H9 (cell line): ENCODE measurements around the gene CROCC. TPM values are rescaled to one million over a fixed set of nuclear protein-coding genes. Genes with fewer than 3 reads are reported as not detected.

ENCODE experiments used
- DNase-seq: peaks from one replicate; pipeline ENCODE4 v3.0.0-alpha.2; 2017
- H2AFZ ChIP-seq: one replicate; pipeline ENCODE4 v1.6.1; 2013; ENCODE audit warnings: mild to moderate bottlenecking, low read length, control low read depth, moderate library complexity
- H2AK5ac ChIP-seq: 2 replicates; pipeline ENCODE4 v1.6.1; 2013; ENCODE audit warnings: low read length, control low read depth, mixed read lengths; ENCODE audit not compliant: insufficient read length
- H2BK120ac ChIP-seq: one replicate; pipeline ENCODE4 v1.6.1; 2013; ENCODE audit warnings: low read depth, mild to moderate bottlenecking, low read length, control low read depth, inconsistent platforms; ENCODE audit not compliant: poor library complexity, severe bottlenecking
- H2BK12ac ChIP-seq: 2 replicates; pipeline ENCODE4 v1.6.1; 2013; ENCODE audit warnings: low read length, control low read depth, mixed read lengths, low read depth; ENCODE audit not compliant: insufficient read length
- H2BK15ac ChIP-seq: 2 replicates; pipeline ENCODE4 v1.6.1; 2013; ENCODE audit warnings: low read depth, low read length, control low read depth
- H2BK20ac ChIP-seq: one replicate; pipeline ENCODE4 v1.6.1; 2013; ENCODE audit warnings: low read depth, mild to moderate bottlenecking, low read length, control low read depth, inconsistent platforms; ENCODE audit not compliant: poor library complexity, severe bottlenecking
- H2BK5ac ChIP-seq: 2 replicates; pipeline ENCODE4 v1.6.1; 2013; ENCODE audit warnings: low read length, control low read depth, mixed read lengths; ENCODE audit not compliant: insufficient read length
- H3K14ac ChIP-seq: 2 replicates; pipeline ENCODE4 v1.6.1; 2013; ENCODE audit warnings: low read length, control low read depth; ENCODE audit not compliant: insufficient read depth
- H3K18ac ChIP-seq: 2 replicates; pipeline ENCODE4 v1.6.1; 2013; ENCODE audit warnings: low read depth, mild to moderate bottlenecking, mixed read lengths, low read length, control low read depth; ENCODE audit not compliant: insufficient read length
- H3K23ac ChIP-seq: 2 replicates; pipeline ENCODE4 v1.6.1; 2013; ENCODE audit warnings: low read length, control low read depth, mixed read lengths, low read depth; ENCODE audit not compliant: insufficient read length
- H3K23me2 ChIP-seq: 2 replicates; pipeline ENCODE4 v1.6.1; 2013; ENCODE audit warnings: low read depth, mild to moderate bottlenecking, mixed read lengths, low read length, control low read depth; ENCODE audit not compliant: insufficient read length, poor library complexity, severe bottlenecking
- H3K27ac ChIP-seq: 2 replicates; pipeline ENCODE4 v1.5.1; 2013; ENCODE audit warnings: low read length, control low read depth, mixed read lengths, low read depth; ENCODE audit not compliant: insufficient read length
- H3K27me3 ChIP-seq: 2 replicates; pipeline ENCODE4 v1.6.1; 2013; ENCODE audit warnings: low read length, control low read depth, inconsistent platforms; ENCODE audit not compliant: insufficient read depth
- H3K4ac ChIP-seq: 2 replicates; pipeline ENCODE4 v1.6.1; 2013; ENCODE audit warnings: low read depth, mild to moderate bottlenecking, control low read depth, inconsistent platforms, low read length, moderate library complexity
- H3K4me1 ChIP-seq: 2 replicates; pipeline ENCODE4 v1.6.1; 2013; ENCODE audit warnings: low read length, control low read depth, inconsistent platforms; ENCODE audit not compliant: insufficient read depth
- H3K4me2 ChIP-seq: 2 replicates; pipeline ENCODE4 v1.6.1; 2013; ENCODE audit warnings: low read length, control low read depth, mixed read lengths; ENCODE audit not compliant: insufficient read length, insufficient read depth
- H3K56ac ChIP-seq: 2 replicates; pipeline ENCODE4 v1.6.1; 2013; ENCODE audit warnings: low read depth, mild to moderate bottlenecking, mixed read lengths, low read length, control low read depth; ENCODE audit not compliant: insufficient read length
- H3K79me1 ChIP-seq: 2 replicates; pipeline ENCODE4 v1.6.1; 2013; ENCODE audit warnings: low read depth, mild to moderate bottlenecking, moderate library complexity, low read length, control low read depth, inconsistent platforms; ENCODE audit not compliant: insufficient read depth, poor library complexity, severe bottlenecking
- H3K79me2 ChIP-seq: 2 replicates; pipeline ENCODE4 v1.6.1; 2013; ENCODE audit warnings: low read length, control low read depth, inconsistent platforms; ENCODE audit not compliant: insufficient read depth
- H3K9ac ChIP-seq: 2 replicates; pipeline ENCODE4 v1.6.1; 2013; ENCODE audit warnings: low read length, control low read depth, mixed read lengths; ENCODE audit not compliant: insufficient read length; ENCODE audit errors: extremely low read depth
- H3K9me3 ChIP-seq: one replicate; pipeline ENCODE4 v1.6.1; 2013; ENCODE audit warnings: low read depth, low read length, inconsistent platforms; ENCODE audit not compliant: control insufficient read depth
- H3T11ph ChIP-seq: one replicate; pipeline ENCODE4 v1.6.1; 2013; ENCODE audit warnings: mild to moderate bottlenecking, low read length, control low read depth, inconsistent platforms
- H4K20me1 ChIP-seq: one replicate; pipeline ENCODE4 v1.6.1; 2013; ENCODE audit not compliant: control insufficient read depth, insufficient read length, insufficient read depth
- H4K5ac ChIP-seq: 2 replicates; pipeline ENCODE4 v1.6.1; 2013; ENCODE audit warnings: low read depth, mild to moderate bottlenecking, mixed read lengths, low read length, control low read depth; ENCODE audit not compliant: insufficient read length
- H4K8ac ChIP-seq: replicated peaks from 2 replicates; pipeline ENCODE4 v1.6.1; 2013; ENCODE audit warnings: low read length, control low read depth, mixed read lengths, low read depth; ENCODE audit not compliant: insufficient read length
- H4K91ac ChIP-seq: 2 replicates; pipeline ENCODE4 v1.6.1; 2013; ENCODE audit warnings: low read depth, mild to moderate bottlenecking, moderate library complexity, mixed read lengths, low read length, control low read depth; ENCODE audit not compliant: insufficient read length
- H3K27ac Mint-ChIP-seq, 3 experiments: 2 replicates in 2 of 3; 3 replicates in 1 of 3; pipeline ENCODE4 v1.8.0; 2020 to 2021; ENCODE audit warnings: mixed read lengths in 3 of 3, mild to moderate bottlenecking in 1 of 3, moderate library complexity in 1 of 3
- H3K27me3 Mint-ChIP-seq: 2 replicates; pipeline ENCODE4 v1.8.0; 2021; ENCODE audit warnings: low read depth, mild to moderate bottlenecking, moderate library complexity, mixed read lengths
- H3K36me3 Mint-ChIP-seq, 3 experiments: 2 replicates in 2 of 3; 3 replicates in 1 of 3; pipeline ENCODE4 v1.8.0; 2020 to 2021; ENCODE audit warnings: low read depth in 3 of 3, mixed read lengths in 3 of 3; ENCODE audit not compliant: insufficient read depth in 1 of 3
- H3K4me1 Mint-ChIP-seq, 2 experiments: 2 replicates each; pipeline ENCODE4 v1.8.0; 2020; ENCODE audit warnings: mixed read lengths in 2 of 2
- H3K4me3 Mint-ChIP-seq, 2 experiments: 2 replicates in 1 of 2; 3 replicates in 1 of 2; pipeline ENCODE4 v1.8.0; 2020 to 2021; ENCODE audit warnings: mild to moderate bottlenecking in 2 of 2, mixed read lengths in 2 of 2, moderate library complexity in 1 of 2
- H3K9me3 Mint-ChIP-seq, 2 experiments: 2 replicates in 1 of 2; 3 replicates in 1 of 2; pipeline ENCODE4 v1.8.0; 2020; ENCODE audit warnings: mild to moderate bottlenecking in 2 of 2, mixed read lengths in 2 of 2, moderate library complexity in 1 of 2
- WGBS: extraction: QIAGEN DNeasy Blood & Tissue Kit; methylation state at CpG from one replicate; pipeline ENCODE4 v1.1.7; 2013; ENCODE audit warnings: missing lambda C conversion rate, low lambda C conversion rate, mixed read lengths; ENCODE audit not compliant: insufficient read length; ENCODE audit errors: extremely low coverage; 5-methylcytosine and 5-hydroxymethylcytosine counted together
- total RNA-seq: library from RNA; stranded (reverse); gene quantifications from 2 replicates; pipeline ENCODE4 v1.2.1, GENCODE V29; 2021
- TF ChIP-seq, protein P1 (sequence below): fragments of 200-600 bp; sonication (generic); conservative IDR thresholded peaks from 3 replicates; pipeline ENCODE4 v1.8.0; 2021; ENCODE audit warnings: antibody characterized with exemption, mild to moderate bottlenecking

CROCC gene
- total RNA-seq, 1 experiment from 2014 or later: 40.7 TPM

DNA sequence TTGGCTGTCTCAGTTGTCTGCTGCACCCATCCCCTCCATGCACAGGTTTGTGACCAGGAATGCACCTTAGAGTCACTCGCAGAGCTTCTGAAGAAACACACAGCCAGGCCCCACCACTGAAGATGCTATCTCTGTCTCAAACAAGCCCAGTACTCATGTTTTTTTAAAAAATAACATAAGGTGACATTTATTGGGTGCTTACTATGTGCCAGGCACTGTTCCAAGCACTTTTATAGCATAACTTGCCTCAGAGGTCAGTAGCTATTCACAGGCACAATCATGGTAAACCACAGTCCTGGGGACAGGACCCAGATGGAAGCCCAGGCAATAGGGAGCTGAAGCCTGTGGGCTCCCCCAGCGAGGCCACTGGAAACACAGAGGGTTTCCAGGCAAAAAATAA, 98.8 kb downstream of the CROCC start:
- H3K79me1 ChIP-seq: no peaks in the 10 kb centered on the region
- no CpG with 5 or more reads among the region's 2 CpGs for WGBS
- no peak overlapping the region for H4K5ac ChIP-seq
- H2BK20ac ChIP-seq: no peak overlapping the region
- Mint-ChIP-seq H3K27ac (peak overlapping the region in 1 of 3 experiments; percentile 51; a peak in 1 of 7 replicates), H3K4me1 (peaks cover 11 to 17% of the 10 kb centered on the region in 2 experiments), H3K27me3 (no peaks in the 10 kb centered on the region), H3K4me3 (no peak overlapping the region), H3K9me3 (no peaks in the 10 kb centered on the region), H3K36me3 (peaks cover 22 to 73% (median 68%) of the 10 kb centered on the region in 3 experiments; a peak in 6 of 7 replicates)
- no peak for DNase-seq
- no peak overlapping the region for H2BK12ac ChIP-seq
- no peak overlapping the region for H3K56ac ChIP-seq
- H3K27me3 ChIP-seq: no peaks in the 10 kb centered on the region
- no peak overlapping the region for H4K8ac ChIP-seq
- no peak overlapping the region for H3K27ac ChIP-seq
- no peak overlapping the region for H3K4ac ChIP-seq
- no peak overlapping the region for H2BK5ac ChIP-seq
- peaks cover 4% of the 10 kb centered on the region; the same call in 1 of the 2 replicates for H3K4me1 ChIP-seq
- no peaks in the 10 kb centered on the region for H3K79me2 ChIP-seq
- H3K9ac ChIP-seq: no peak overlapping the region
- H2AFZ ChIP-seq: no peak overlapping the region
- H2BK120ac ChIP-seq: no peak overlapping the region
- H3K4me2 ChIP-seq: no peak overlapping the region
- no peaks in the 10 kb centered on the region for H4K20me1 ChIP-seq
- no peak overlapping the region for H2BK15ac ChIP-seq
- no peaks in the 10 kb centered on the region for H3K9me3 ChIP-seq
- no peak overlapping the region for H3K23ac ChIP-seq
- no peaks in the 10 kb centered on the region for H3K23me2 ChIP-seq
- H3T11ph ChIP-seq: no peak overlapping the region
- no peak overlapping the region for H3K18ac ChIP-seq
- no peak overlapping the region for H4K91ac ChIP-seq
- no peak overlapping the region for H2AK5ac ChIP-seq
- TF ChIP-seq, protein P1, sequence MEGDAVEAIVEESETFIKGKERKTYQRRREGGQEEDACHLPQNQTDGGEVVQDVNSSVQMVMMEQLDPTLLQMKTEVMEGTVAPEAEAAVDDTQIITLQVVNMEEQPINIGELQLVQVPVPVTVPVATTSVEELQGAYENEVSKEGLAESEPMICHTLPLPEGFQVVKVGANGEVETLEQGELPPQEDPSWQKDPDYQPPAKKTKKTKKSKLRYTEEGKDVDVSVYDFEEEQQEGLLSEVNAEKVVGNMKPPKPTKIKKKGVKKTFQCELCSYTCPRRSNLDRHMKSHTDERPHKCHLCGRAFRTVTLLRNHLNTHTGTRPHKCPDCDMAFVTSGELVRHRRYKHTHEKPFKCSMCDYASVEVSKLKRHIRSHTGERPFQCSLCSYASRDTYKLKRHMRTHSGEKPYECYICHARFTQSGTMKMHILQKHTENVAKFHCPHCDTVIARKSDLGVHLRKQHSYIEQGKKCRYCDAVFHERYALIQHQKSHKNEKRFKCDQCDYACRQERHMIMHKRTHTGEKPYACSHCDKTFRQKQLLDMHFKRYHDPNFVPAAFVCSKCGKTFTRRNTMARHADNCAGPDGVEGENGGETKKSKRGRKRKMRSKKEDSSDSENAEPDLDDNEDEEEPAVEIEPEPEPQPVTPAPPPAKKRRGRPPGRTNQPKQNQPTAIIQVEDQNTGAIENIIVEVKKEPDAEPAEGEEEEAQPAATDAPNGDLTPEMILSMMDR: no peak
- H3K14ac ChIP-seq: no peak overlapping the region
